HEK293 (cell line): ENCODE data around the gene TRA2A.

ENCODE experiments used
- ATF2 ChIP-seq: fragments of 450-650 bp; formaldehyde crosslinking; IDR thresholded peaks from 2 replicates; pipeline ENCODE4 v1.5.1; 2016; ENCODE audit warnings: missing biosample characterization, missing genetic modification characterization, low read depth
- HOXA7 ChIP-seq: sonication (generic); formaldehyde crosslinking; IDR thresholded peaks from 2 replicates; pipeline ENCODE4 v1.8.1; 2022; ENCODE audit warnings: missing genetic modification reagents, borderline replicate concordance
- KLF1 ChIP-seq: fragments of 450-650 bp; formaldehyde crosslinking; IDR thresholded peaks from 2 replicates; pipeline ENCODE4 v1.5.1; 2016; ENCODE audit warnings: missing biosample characterization, missing genetic modification characterization
- OSR2 ChIP-seq: fragments of 450-650 bp; formaldehyde crosslinking; IDR thresholded peaks from 2 replicates; pipeline ENCODE4 v1.5.1; 2016; ENCODE audit warnings: missing biosample characterization, missing genetic modification characterization
- SETDB1 ChIP-seq: IDR thresholded peaks from one replicate; pipeline ENCODE4 v1.6.1; 2017; ENCODE audit warnings: mild to moderate bottlenecking, low read length, moderate library complexity, mixed read lengths; ENCODE audit not compliant: insufficient read length
- YY2 ChIP-seq: fragments of 450-650 bp; formaldehyde crosslinking; IDR thresholded peaks from 2 replicates; pipeline ENCODE4 v1.5.1; 2016; ENCODE audit warnings: missing biosample characterization, missing genetic modification characterization
- ZNF138 ChIP-seq: fragments of 450-650 bp; formaldehyde crosslinking; IDR thresholded peaks from 2 replicates; pipeline ENCODE4 v1.5.1; 2016; ENCODE audit warnings: missing biosample characterization, missing genetic modification characterization, borderline replicate concordance
- ZNF157 ChIP-seq: fragments of 450-650 bp; formaldehyde crosslinking; IDR thresholded peaks from 2 replicates; pipeline ENCODE4 v1.5.1; 2016; ENCODE audit warnings: missing biosample characterization, missing genetic modification characterization
- ZNF175 ChIP-seq: fragments of 450-650 bp; formaldehyde crosslinking; IDR thresholded peaks from 2 replicates; pipeline ENCODE4 v1.5.1; 2016; ENCODE audit warnings: missing biosample characterization, missing genetic modification characterization
- ZNF184 ChIP-seq: fragments of 450-650 bp; IDR thresholded peaks from 2 replicates; pipeline ENCODE4 v1.5.1; 2018; ENCODE audit warnings: missing biosample characterization, mild to moderate bottlenecking, missing genetic modification characterization
- ZNF214 ChIP-seq: fragments of 450-650 bp; formaldehyde crosslinking; IDR thresholded peaks from 2 replicates; pipeline ENCODE4 v1.5.1; 2017; ENCODE audit warnings: missing biosample characterization, mild to moderate bottlenecking, missing genetic modification characterization, borderline replicate concordance
- ZNF366 ChIP-seq: fragments of 450-650 bp; formaldehyde crosslinking; conservative IDR thresholded peaks from 2 replicates; pipeline ENCODE4 v1.5.1; 2016; ENCODE audit warnings: missing biosample characterization, missing genetic modification characterization
- ZNF37A ChIP-seq: fragments of 450-650 bp; IDR thresholded peaks from 2 replicates; pipeline ENCODE4 v1.5.1; 2018; ENCODE audit warnings: missing biosample characterization, missing genetic modification characterization
- ZNF391 ChIP-seq: fragments of 450-650 bp; formaldehyde crosslinking; IDR thresholded peaks from 2 replicates; pipeline ENCODE4 v1.5.1; 2016; ENCODE audit warnings: low read depth, missing biosample characterization, missing genetic modification characterization, borderline replicate concordance
- ZNF394 ChIP-seq: fragments of 450-650 bp; formaldehyde crosslinking; IDR thresholded peaks from 2 replicates; pipeline ENCODE4 v1.5.1; 2016; ENCODE audit warnings: missing biosample characterization, missing genetic modification characterization, mild to moderate bottlenecking, moderate library complexity, borderline replicate concordance
- ZNF514 ChIP-seq: fragments of 450-650 bp; formaldehyde crosslinking; IDR thresholded peaks from 2 replicates; pipeline ENCODE4 v1.5.1; 2016; ENCODE audit warnings: missing biosample characterization, missing genetic modification characterization
- ZNF610 ChIP-seq: fragments of 450-650 bp; formaldehyde crosslinking; IDR thresholded peaks from 2 replicates; pipeline ENCODE4 v1.5.1; 2016; ENCODE audit warnings: missing biosample characterization, missing genetic modification characterization, borderline replicate concordance
- ZNF692 ChIP-seq: fragments of 450-650 bp; formaldehyde crosslinking; IDR thresholded peaks from 2 replicates; pipeline ENCODE4 v1.5.1; 2016; ENCODE audit warnings: missing biosample characterization, missing genetic modification characterization
- ZNF704 ChIP-seq: fragments of 450-650 bp; formaldehyde crosslinking; IDR thresholded peaks from 2 replicates; pipeline ENCODE4 v1.5.1; 2016; ENCODE audit warnings: missing biosample characterization, missing genetic modification characterization
- TF ChIP-seq, protein P1 (sequence below): fragments of 450-650 bp; formaldehyde crosslinking; IDR thresholded peaks from 2 replicates; pipeline ENCODE4 v1.5.1; 2016; ENCODE audit warnings: missing biosample characterization, missing genetic modification characterization
- TF ChIP-seq, protein P2 (sequence below): fragments of 450-650 bp; formaldehyde crosslinking; IDR thresholded peaks from 2 replicates; pipeline ENCODE4 v1.5.1; 2016; ENCODE audit warnings: missing biosample characterization, missing genetic modification characterization, borderline replicate concordance
- TF ChIP-seq, protein P3 (sequence below): fragments of 450-650 bp; formaldehyde crosslinking; IDR thresholded peaks from 2 replicates; pipeline ENCODE4 v1.5.1; 2017; ENCODE audit warnings: missing biosample characterization, missing genetic modification characterization
- TF ChIP-seq, protein P4 (sequence below): fragments of 450-650 bp; formaldehyde crosslinking; IDR thresholded peaks from 2 replicates; pipeline ENCODE4 v1.5.1; 2016; ENCODE audit warnings: missing biosample characterization, missing genetic modification characterization

The TRA2A gene

DNA sequence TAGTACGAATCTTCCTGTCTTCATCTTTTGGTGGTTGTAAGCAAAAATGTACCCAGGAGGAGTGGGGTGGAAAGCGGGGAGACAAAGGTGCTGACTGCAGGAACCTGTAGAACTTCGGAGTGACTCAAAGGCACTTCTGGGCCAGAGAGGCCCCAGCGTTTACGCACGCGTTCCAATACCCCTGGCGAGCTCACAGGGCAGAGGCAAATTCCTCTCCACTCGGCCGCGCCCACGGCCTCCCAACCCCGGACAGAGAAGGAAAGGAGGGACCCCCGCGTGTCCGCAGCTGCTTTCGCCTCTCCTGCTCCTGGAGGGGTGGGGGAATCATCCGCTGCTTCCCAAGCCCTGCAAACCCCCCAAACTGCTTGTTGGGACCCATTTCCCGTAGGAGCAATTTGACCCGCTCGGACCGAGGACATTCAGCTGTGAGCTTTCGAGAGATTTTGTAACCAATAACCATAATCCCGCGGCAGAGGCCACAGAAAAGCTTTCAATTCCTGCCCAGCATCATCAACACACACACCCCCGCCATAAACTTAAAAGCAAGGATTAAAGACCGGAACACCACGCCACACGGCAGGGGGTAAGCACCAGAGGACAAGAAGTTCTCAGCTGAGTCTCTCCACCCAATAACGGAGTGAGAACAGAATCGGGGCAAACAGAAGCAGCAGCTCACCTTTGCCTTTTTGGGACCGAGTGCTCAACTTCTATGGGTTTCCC is 63.8 kb downstream of the TRA2A start (continued):
- TF ChIP-seq ZNF394 (tag by site-specific recombination) (no peak; the same call in 1 of the 2 replicates), ZNF704 (no peak), OSR2 (tag by site-specific recombination) (peak; percentile 62; the same call in 1 of the 2 replicates), ZNF214 (tag by site-specific recombination) (no peak), ZNF184 (no peak), ZNF138 (tag by site-specific recombination) (no peak), ZNF692 (no peak), SETDB1 (no peak), HOXA7 (CRISPR knock-in tag) (no peak), ZNF175 (tag by site-specific recombination) (no peak), ATF2 (tag by site-specific recombination) (no peak), KLF1 (tag by site-specific recombination) (0 out of 2 replicates have a peak, but pooled peaks have one; percentile 11), ZNF37A (tag by site-specific recombination) (no peak), ZNF391 (tag by site-specific recombination) (no peak), ZNF366 (tag by site-specific recombination) (peak; percentile 30; the same call in 1 of the 2 replicates), ZNF610 (tag by site-specific recombination) (no peak), YY2 (tag by site-specific recombination) (no peak), ZNF514 (tag by site-specific recombination) (no peak), ZNF157 (tag by site-specific recombination) (no peak)
- TF ChIP-seq, protein P1, sequence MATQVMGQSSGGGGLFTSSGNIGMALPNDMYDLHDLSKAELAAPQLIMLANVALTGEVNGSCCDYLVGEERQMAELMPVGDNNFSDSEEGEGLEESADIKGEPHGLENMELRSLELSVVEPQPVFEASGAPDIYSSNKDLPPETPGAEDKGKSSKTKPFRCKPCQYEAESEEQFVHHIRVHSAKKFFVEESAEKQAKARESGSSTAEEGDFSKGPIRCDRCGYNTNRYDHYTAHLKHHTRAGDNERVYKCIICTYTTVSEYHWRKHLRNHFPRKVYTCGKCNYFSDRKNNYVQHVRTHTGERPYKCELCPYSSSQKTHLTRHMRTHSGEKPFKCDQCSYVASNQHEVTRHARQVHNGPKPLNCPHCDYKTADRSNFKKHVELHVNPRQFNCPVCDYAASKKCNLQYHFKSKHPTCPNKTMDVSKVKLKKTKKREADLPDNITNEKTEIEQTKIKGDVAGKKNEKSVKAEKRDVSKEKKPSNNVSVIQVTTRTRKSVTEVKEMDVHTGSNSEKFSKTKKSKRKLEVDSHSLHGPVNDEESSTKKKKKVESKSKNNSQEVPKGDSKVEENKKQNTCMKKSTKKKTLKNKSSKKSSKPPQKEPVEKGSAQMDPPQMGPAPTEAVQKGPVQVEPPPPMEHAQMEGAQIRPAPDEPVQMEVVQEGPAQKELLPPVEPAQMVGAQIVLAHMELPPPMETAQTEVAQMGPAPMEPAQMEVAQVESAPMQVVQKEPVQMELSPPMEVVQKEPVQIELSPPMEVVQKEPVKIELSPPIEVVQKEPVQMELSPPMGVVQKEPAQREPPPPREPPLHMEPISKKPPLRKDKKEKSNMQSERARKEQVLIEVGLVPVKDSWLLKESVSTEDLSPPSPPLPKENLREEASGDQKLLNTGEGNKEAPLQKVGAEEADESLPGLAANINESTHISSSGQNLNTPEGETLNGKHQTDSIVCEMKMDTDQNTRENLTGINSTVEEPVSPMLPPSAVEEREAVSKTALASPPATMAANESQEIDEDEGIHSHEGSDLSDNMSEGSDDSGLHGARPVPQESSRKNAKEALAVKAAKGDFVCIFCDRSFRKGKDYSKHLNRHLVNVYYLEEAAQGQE (tag by site-specific recombination) = no peak
- TF ChIP-seq, protein P2, sequence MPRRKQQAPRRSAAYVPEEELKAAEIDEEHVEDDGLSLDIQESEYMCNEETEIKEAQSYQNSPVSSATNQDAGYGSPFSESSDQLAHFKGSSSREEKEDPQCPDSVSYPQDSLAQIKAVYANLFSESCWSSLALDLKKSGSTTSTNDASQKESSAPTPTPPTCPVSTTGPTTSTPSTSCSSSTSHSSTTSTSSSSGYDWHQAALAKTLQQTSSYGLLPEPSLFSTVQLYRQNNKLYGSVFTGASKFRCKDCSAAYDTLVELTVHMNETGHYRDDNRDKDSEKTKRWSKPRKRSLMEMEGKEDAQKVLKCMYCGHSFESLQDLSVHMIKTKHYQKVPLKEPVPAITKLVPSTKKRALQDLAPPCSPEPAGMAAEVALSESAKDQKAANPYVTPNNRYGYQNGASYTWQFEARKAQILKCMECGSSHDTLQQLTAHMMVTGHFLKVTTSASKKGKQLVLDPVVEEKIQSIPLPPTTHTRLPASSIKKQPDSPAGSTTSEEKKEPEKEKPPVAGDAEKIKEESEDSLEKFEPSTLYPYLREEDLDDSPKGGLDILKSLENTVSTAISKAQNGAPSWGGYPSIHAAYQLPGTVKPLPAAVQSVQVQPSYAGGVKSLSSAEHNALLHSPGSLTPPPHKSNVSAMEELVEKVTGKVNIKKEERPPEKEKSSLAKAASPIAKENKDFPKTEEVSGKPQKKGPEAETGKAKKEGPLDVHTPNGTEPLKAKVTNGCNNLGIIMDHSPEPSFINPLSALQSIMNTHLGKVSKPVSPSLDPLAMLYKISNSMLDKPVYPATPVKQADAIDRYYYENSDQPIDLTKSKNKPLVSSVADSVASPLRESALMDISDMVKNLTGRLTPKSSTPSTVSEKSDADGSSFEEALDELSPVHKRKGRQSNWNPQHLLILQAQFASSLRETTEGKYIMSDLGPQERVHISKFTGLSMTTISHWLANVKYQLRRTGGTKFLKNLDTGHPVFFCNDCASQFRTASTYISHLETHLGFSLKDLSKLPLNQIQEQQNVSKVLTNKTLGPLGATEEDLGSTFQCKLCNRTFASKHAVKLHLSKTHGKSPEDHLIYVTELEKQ (tag by site-specific recombination) = no peak
- TF ChIP-seq, protein P3, sequence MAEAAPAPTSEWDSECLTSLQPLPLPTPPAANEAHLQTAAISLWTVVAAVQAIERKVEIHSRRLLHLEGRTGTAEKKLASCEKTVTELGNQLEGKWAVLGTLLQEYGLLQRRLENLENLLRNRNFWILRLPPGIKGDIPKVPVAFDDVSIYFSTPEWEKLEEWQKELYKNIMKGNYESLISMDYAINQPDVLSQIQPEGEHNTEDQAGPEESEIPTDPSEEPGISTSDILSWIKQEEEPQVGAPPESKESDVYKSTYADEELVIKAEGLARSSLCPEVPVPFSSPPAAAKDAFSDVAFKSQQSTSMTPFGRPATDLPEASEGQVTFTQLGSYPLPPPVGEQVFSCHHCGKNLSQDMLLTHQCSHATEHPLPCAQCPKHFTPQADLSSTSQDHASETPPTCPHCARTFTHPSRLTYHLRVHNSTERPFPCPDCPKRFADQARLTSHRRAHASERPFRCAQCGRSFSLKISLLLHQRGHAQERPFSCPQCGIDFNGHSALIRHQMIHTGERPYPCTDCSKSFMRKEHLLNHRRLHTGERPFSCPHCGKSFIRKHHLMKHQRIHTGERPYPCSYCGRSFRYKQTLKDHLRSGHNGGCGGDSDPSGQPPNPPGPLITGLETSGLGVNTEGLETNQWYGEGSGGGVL (tag by site-specific recombination) = no peak
- TF ChIP-seq, protein P4, sequence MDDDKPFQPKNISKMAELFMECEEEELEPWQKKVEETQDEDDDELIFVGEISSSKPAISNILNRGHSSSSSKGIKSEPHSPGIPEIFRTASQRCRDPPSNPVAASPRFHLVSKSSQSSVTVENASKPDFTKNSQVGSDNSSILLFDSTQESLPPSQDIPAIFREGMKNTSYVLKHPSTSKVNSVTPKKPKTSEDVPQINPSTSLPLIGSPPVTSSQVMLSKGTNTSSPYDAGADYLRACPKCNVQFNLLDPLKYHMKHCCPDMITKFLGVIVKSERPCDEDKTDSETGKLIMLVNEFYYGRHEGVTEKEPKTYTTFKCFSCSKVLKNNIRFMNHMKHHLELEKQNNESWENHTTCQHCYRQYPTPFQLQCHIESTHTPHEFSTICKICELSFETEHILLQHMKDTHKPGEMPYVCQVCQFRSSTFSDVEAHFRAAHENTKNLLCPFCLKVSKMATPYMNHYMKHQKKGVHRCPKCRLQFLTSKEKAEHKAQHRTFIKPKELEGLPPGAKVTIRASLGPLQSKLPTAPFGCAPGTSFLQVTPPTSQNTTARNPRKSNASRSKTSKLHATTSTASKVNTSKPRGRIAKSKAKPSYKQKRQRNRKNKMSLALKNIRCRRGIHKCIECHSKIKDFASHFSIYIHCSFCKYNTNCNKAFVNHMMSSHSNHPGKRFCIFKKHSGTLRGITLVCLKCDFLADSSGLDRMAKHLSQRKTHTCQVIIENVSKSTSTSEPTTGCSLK (tag by site-specific recombination) = no peak
